Mesothelial cell of epicardium (in vitro differentiated cells): Measurements from ENCODE around the gene NTM. TPM values are rescaled to one million over a fixed set of nuclear protein-coding genes. Genes with fewer than 3 reads are reported as not detected.

ENCODE experiments used
- DNase-seq, 2 experiments: peaks; one replicate each; pipeline ENCODE4 v3.0.0; 2021; ENCODE audit warnings: low spot score in 2 of 2; ENCODE audit not compliant: unreplicated experiment in 2 of 2
- H3K27ac Mint-ChIP-seq: 2 replicates; pipeline ENCODE4 v1.8.0; 2021; ENCODE audit warnings: mixed read lengths
- H3K27me3 Mint-ChIP-seq: 2 replicates; pipeline ENCODE4 v1.8.0; 2021; ENCODE audit warnings: low read depth, mixed read lengths
- H3K36me3 Mint-ChIP-seq: 2 replicates; pipeline ENCODE4 v1.8.0; 2021; ENCODE audit warnings: mixed read lengths
- H3K4me1 Mint-ChIP-seq: 2 replicates; pipeline ENCODE4 v1.8.0; 2021; ENCODE audit warnings: mixed read lengths
- H3K4me3 Mint-ChIP-seq: 2 replicates; pipeline ENCODE4 v1.8.0; 2021; ENCODE audit warnings: mild to moderate bottlenecking, moderate library complexity, mixed read lengths
- H3K9me3 Mint-ChIP-seq: 2 replicates; pipeline ENCODE4 v1.8.0; 2021; ENCODE audit warnings: mixed read lengths
- CTCF ChIP-seq: fragments of 200-600 bp; sonication (generic); IDR thresholded peaks from one replicate; pipeline ENCODE4 v1.5.0; 2021; ENCODE audit warnings: antibody characterized with exemption; ENCODE audit not compliant: unreplicated experiment
- total RNA-seq: library from RNA; stranded (reverse); gene quantifications from 3 replicates; pipeline ENCODE4 v1.2.1, GENCODE V29; 2021

The NTM gene
- total RNA-seq, 1 donor from 2014 or later, result 3.9 TPM

- no peaks in the 10 kb centered on the region for H3K36me3 Mint-ChIP-seq
- no peak overlapping the region for H3K27ac Mint-ChIP-seq
- no peak for TF ChIP-seq CTCF
- no peak overlapping the region for H3K4me3 Mint-ChIP-seq
- no peaks in the 10 kb centered on the region for H3K9me3 Mint-ChIP-seq
- no peak for DNase-seq
- peaks cover 17% of the 10 kb centered on the region for H3K4me1 Mint-ChIP-seq
- peaks cover 27% of the 10 kb centered on the region for H3K27me3 Mint-ChIP-seq
These were observed 90.5 kb downstream of the NTM start for GRCh38 chr11:131460931-131461330.

GRCh38 chr11:131462622-131463021 is 92.2 kb downstream of the NTM start:
- no peak for DNase-seq
- no peak for TF ChIP-seq CTCF
- peaks cover 17% of the 10 kb centered on the region for H3K4me1 Mint-ChIP-seq
- H3K4me3 Mint-ChIP-seq, result no peak overlapping the region
- H3K27ac Mint-ChIP-seq, result no peak overlapping the region
- peaks cover 27% of the 10 kb centered on the region for H3K27me3 Mint-ChIP-seq
- no peaks in the 10 kb centered on the region for H3K36me3 Mint-ChIP-seq
- H3K9me3 Mint-ChIP-seq, result no peaks in the 10 kb centered on the region

GRCh38 chr11:131463162-131463561 is 92.7 kb downstream of the NTM start:
- Mint-ChIP-seq H3K27ac (no peak overlapping the region), H3K4me3 (no peak overlapping the region), H3K27me3 (peaks cover 27% of the 10 kb centered on the region), H3K4me1 (peaks cover 17% of the 10 kb centered on the region), H3K9me3 (no peaks in the 10 kb centered on the region), H3K36me3 (no peaks in the 10 kb centered on the region)
- TF ChIP-seq CTCF, result no peak
- no peak for DNase-seq

- H3K9me3 Mint-ChIP-seq, result no peaks in the 10 kb centered on the region
- no peak for TF ChIP-seq CTCF
- no peak overlapping the region for H3K27ac Mint-ChIP-seq
- no peak for DNase-seq
- H3K4me3 Mint-ChIP-seq, result peak overlapping the region; percentile 15
- H3K27me3 Mint-ChIP-seq, result peaks cover 26% of the 10 kb centered on the region
- no peaks in the 10 kb centered on the region for H3K36me3 Mint-ChIP-seq
- peaks cover 17% of the 10 kb centered on the region for H3K4me1 Mint-ChIP-seq
These were observed 93.4 kb downstream of the NTM start for GRCh38 chr11:131463649-131464425.

- no peaks in the 10 kb centered on the region for H3K36me3 Mint-ChIP-seq
- peaks cover 17% of the 10 kb centered on the region for H3K4me1 Mint-ChIP-seq
- TF ChIP-seq CTCF, result no peak
- no peak overlapping the region for H3K27ac Mint-ChIP-seq
- H3K27me3 Mint-ChIP-seq, result peaks cover 24% of the 10 kb centered on the region
- DNase-seq, result peak in 1 of 2 experiments; percentile 45
- H3K9me3 Mint-ChIP-seq, result no peaks in the 10 kb centered on the region
- no peak overlapping the region for H3K4me3 Mint-ChIP-seq
These were observed 94.0 kb downstream of the NTM start for GRCh38 chr11:131464461-131464860.
